K562 (cell line): ENCODE measurements around the gene NUBP2. TPM values are rescaled to one million over a fixed set of nuclear protein-coding genes. Genes with fewer than 3 reads are reported as not detected.
A peak's percentile ranks its signal among the peaks of the same experiment; 100 is the strongest.

Experiments used
- KAT8 ChIP-seq: fragments of 450-650 bp; IDR thresholded peaks from 2 replicates; pipeline ENCODE4 v1.6.1; 2016; ENCODE audit warnings: low read depth, mild to moderate bottlenecking
- POLR2A ChIP-seq: fragments of 450-650 bp; conservative IDR thresholded peaks from 2 replicates; pipeline ENCODE4 v1.6.1; 2016
- POLR2AphosphoS2 ChIP-seq: IDR thresholded peaks from 2 replicates; pipeline ENCODE4 v1.6.1; 2012; ENCODE audit warnings: low read length, improper control_type of control experiment
- POLR2B ChIP-seq: fragments of 450-650 bp; IDR thresholded peaks from 2 replicates; pipeline ENCODE4 v1.6.1; 2018; ENCODE audit warnings: low read depth; ENCODE audit not compliant: partially characterized antibody
- POLR2G ChIP-seq: fragments of 200-400 bp; formaldehyde crosslinking; IDR thresholded peaks from 2 replicates; pipeline ENCODE4 v1.6.1; 2017; ENCODE audit warnings: low read depth, mild to moderate bottlenecking, antibody characterized with exemption, low read length, moderate library complexity
- PTBP1 ChIP-seq: fragments of 200-400 bp; formaldehyde crosslinking; IDR thresholded peaks from 2 replicates; pipeline ENCODE4 v1.6.1; 2017; ENCODE audit warnings: low read depth, low read length
- TAF15 ChIP-seq: fragments of 200-400 bp; formaldehyde crosslinking; IDR thresholded peaks from 2 replicates; pipeline ENCODE4 v1.6.1; 2017; ENCODE audit warnings: mild to moderate bottlenecking, low read depth, low read length, moderate library complexity
- TFAM ChIP-seq: fragments of 250-450 bp; sonication (Bioruptor Pico); conservative IDR thresholded peaks from 2 replicates; pipeline ENCODE4 v1.5.0; 2021; ENCODE audit warnings: mild to moderate bottlenecking, moderate library complexity
- ZFPM2 ChIP-seq: fragments of 250-450 bp; sonication (Bioruptor Pico); IDR thresholded peaks from 2 replicates; pipeline ENCODE4 v1.5.1; 2022; ENCODE audit warnings: mild to moderate bottlenecking
- ZNF707 ChIP-seq: fragments of 250-450 bp; sonication (Bioruptor Pico); conservative IDR thresholded peaks from 2 replicates; pipeline ENCODE4 v1.8.0; 2022; ENCODE audit warnings: inconsistent platforms, mild to moderate bottlenecking, moderate library complexity
- polyA plus RNA-seq, 8 experiments: library from polyadenylated mRNA; depleted of rRNA in 4 of 8; stranded (reverse) in 5 of 8; unstranded in 3 of 8; fragments of >200 nt; fragmentation: Nextera tagmentation in 2 of 8; fragmentation: Illumina TruSeq in 1 of 8; extraction: Ambion mirVana in 2 of 8; extraction: Trizol in 1 of 8; gene quantifications; 2 replicates each; pipeline versions ENCODE4 v1.2.1 to v1.2.3, GENCODE V29; 2011 to 2014; ENCODE audit warnings: inconsistent platforms in 1 of 8, missing spikeins in 1 of 8
- total RNA-seq, 7 experiments: library from RNA; depleted of rRNA in 6 of 7; stranded (reverse); fragments of >200 nt in 6 of 7; fragmentation: Illumina TruSeq in 2 of 7; extraction: Trizol in 2 of 7; gene quantifications; 2 replicates each; pipeline versions ENCODE4 v1.2.1 to v1.2.3, GENCODE V29; 2011 to 2021; ENCODE audit warnings: low replicate concordance in 1 of 7
- TF ChIP-seq, protein P1 (sequence below): IDR thresholded peaks from 2 replicates; pipeline ENCODE4 v1.6.1; 2011; ENCODE audit warnings: borderline replicate concordance, low read depth, mild to moderate bottlenecking, moderate library complexity, low read length; ENCODE audit not compliant: insufficient read depth, poor library complexity, severe bottlenecking
- TF ChIP-seq, protein P2 (sequence below): fragments of 450-650 bp; IDR thresholded peaks from 2 replicates; pipeline ENCODE4 v1.6.1; 2017; ENCODE audit warnings: antibody characterized with exemption
- TF ChIP-seq, protein P3 (sequence below): IDR thresholded peaks from 3 replicates; pipeline ENCODE4 v1.6.1; 2011; ENCODE audit warnings: borderline replicate concordance, mild to moderate bottlenecking, moderate library complexity; ENCODE audit not compliant: insufficient read length; ENCODE audit errors: extremely low read depth
- TF ChIP-seq, protein P4 (sequence below): fragments of 250-450 bp; sonication (Bioruptor Pico); IDR thresholded peaks from 2 replicates; pipeline ENCODE4 v1.8.0; 2021; ENCODE audit warnings: moderate library complexity, mild to moderate bottlenecking, inconsistent platforms
- TF ChIP-seq, protein P5 (sequence below): sonication (generic); formaldehyde crosslinking; IDR thresholded peaks from 2 replicates; pipeline ENCODE4 v1.8.0; 2022; ENCODE audit warnings: mild to moderate bottlenecking, missing genetic modification reagents

The NUBP2 gene
- total and polyA plus RNA-seq, 9 of the 15 experiments (the other 6 are each of a cell fraction or from before 2014, with no cell fraction given), result 1.8 to 115 (median 24.0) TPM

DNA sequence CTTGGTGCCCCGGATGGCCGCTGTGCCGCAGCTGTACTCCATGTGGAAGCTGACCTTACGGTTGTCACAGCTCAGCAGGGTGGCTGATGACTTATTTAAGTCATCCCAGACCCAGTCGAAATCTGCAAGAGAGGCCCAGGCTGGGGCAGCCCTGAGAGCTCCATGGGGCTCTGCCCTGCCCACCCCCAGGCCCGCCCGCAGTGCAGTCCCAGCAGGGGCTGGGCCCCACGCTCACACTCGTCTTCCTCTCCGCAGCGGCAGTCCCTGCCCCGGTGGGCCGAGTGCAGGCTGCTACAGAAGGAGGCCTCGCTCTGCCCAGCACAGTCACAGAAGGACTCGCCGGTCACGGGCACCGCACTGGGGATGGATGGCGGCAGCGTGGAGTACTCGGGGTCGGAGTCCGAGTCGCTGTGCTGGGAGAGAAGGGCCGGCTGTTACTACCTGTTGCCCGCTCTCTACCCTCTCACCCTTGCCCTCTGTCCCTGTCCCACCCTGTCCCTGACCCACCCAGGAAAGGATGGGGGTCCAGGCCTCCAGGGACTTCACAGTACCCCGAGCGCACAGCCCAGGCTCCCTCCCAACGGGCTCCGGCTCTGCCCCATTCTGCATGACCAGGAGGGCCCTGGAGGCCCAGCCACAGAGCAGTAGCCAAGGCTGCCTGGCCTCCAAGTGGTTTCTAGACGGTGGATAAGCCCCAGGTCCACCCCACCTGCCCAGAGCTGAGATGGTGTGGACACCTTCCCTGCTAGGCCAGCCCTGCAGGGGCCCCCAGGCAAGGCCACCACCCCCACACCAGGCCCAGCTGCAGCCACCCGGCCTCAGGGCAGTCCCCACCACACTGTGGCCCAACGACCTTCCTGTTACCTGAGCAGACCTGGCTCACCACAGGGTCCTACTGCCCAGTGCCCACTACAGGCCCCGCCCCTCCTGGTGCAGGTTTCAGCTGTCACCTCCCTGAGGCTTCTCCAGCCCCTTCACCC is 4.3 kb upstream of the NUBP2 start (continued):
- TF ChIP-seq POLR2G (peak; percentile 73), POLR2AphosphoS2 (peak; percentile 45; the same call in 1 of the 2 replicates), POLR2B (peak; percentile 20), ZNF707 (CRISPR knock-in tag) (no peak), KAT8 (no peak), ZFPM2 (CRISPR knock-in tag) (no peak), PTBP1 (0 out of 2 replicates have a peak, but pooled peaks have one; percentile 77), POLR2A (peak; percentile 39; the same call in 1 of the 2 replicates), TAF15 (peak; percentile 75; the same call in 1 of the 2 replicates), TFAM (no peak)
- TF ChIP-seq, protein P1, sequence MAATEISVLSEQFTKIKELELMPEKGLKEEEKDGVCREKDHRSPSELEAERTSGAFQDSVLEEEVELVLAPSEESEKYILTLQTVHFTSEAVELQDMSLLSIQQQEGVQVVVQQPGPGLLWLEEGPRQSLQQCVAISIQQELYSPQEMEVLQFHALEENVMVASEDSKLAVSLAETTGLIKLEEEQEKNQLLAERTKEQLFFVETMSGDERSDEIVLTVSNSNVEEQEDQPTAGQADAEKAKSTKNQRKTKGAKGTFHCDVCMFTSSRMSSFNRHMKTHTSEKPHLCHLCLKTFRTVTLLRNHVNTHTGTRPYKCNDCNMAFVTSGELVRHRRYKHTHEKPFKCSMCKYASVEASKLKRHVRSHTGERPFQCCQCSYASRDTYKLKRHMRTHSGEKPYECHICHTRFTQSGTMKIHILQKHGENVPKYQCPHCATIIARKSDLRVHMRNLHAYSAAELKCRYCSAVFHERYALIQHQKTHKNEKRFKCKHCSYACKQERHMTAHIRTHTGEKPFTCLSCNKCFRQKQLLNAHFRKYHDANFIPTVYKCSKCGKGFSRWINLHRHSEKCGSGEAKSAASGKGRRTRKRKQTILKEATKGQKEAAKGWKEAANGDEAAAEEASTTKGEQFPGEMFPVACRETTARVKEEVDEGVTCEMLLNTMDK, result no peak
- TF ChIP-seq, protein P2, sequence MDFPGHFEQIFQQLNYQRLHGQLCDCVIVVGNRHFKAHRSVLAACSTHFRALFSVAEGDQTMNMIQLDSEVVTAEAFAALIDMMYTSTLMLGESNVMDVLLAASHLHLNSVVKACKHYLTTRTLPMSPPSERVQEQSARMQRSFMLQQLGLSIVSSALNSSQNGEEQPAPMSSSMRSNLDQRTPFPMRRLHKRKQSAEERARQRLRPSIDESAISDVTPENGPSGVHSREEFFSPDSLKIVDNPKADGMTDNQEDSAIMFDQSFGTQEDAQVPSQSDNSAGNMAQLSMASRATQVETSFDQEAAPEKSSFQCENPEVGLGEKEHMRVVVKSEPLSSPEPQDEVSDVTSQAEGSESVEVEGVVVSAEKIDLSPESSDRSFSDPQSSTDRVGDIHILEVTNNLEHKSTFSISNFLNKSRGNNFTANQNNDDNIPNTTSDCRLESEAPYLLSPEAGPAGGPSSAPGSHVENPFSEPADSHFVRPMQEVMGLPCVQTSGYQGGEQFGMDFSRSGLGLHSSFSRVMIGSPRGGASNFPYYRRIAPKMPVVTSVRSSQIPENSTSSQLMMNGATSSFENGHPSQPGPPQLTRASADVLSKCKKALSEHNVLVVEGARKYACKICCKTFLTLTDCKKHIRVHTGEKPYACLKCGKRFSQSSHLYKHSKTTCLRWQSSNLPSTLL, result no peak
- TF ChIP-seq, protein P3, sequence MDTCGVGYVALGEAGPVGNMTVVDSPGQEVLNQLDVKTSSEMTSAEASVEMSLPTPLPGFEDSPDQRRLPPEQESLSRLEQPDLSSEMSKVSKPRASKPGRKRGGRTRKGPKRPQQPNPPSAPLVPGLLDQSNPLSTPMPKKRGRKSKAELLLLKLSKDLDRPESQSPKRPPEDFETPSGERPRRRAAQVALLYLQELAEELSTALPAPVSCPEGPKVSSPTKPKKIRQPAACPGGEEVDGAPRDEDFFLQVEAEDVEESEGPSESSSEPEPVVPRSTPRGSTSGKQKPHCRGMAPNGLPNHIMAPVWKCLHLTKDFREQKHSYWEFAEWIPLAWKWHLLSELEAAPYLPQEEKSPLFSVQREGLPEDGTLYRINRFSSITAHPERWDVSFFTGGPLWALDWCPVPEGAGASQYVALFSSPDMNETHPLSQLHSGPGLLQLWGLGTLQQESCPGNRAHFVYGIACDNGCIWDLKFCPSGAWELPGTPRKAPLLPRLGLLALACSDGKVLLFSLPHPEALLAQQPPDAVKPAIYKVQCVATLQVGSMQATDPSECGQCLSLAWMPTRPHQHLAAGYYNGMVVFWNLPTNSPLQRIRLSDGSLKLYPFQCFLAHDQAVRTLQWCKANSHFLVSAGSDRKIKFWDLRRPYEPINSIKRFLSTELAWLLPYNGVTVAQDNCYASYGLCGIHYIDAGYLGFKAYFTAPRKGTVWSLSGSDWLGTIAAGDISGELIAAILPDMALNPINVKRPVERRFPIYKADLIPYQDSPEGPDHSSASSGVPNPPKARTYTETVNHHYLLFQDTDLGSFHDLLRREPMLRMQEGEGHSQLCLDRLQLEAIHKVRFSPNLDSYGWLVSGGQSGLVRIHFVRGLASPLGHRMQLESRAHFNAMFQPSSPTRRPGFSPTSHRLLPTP, result no peak
- TF ChIP-seq, protein P4, sequence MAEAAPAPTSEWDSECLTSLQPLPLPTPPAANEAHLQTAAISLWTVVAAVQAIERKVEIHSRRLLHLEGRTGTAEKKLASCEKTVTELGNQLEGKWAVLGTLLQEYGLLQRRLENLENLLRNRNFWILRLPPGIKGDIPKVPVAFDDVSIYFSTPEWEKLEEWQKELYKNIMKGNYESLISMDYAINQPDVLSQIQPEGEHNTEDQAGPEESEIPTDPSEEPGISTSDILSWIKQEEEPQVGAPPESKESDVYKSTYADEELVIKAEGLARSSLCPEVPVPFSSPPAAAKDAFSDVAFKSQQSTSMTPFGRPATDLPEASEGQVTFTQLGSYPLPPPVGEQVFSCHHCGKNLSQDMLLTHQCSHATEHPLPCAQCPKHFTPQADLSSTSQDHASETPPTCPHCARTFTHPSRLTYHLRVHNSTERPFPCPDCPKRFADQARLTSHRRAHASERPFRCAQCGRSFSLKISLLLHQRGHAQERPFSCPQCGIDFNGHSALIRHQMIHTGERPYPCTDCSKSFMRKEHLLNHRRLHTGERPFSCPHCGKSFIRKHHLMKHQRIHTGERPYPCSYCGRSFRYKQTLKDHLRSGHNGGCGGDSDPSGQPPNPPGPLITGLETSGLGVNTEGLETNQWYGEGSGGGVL (CRISPR knock-in tag), result no peak
- TF ChIP-seq, protein P5, sequence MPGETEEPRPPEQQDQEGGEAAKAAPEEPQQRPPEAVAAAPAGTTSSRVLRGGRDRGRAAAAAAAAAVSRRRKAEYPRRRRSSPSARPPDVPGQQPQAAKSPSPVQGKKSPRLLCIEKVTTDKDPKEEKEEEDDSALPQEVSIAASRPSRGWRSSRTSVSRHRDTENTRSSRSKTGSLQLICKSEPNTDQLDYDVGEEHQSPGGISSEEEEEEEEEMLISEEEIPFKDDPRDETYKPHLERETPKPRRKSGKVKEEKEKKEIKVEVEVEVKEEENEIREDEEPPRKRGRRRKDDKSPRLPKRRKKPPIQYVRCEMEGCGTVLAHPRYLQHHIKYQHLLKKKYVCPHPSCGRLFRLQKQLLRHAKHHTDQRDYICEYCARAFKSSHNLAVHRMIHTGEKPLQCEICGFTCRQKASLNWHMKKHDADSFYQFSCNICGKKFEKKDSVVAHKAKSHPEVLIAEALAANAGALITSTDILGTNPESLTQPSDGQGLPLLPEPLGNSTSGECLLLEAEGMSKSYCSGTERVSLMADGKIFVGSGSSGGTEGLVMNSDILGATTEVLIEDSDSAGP, result no peak
